GM18502 (cell line): ENCODE results near the gene REL.

Experiments
- ATAC-seq: cut with Tn5 transposase; IDR thresholded peaks from one replicate; pipeline ENCODE4 v1.9.1; 2021; ENCODE audit warnings: mild to moderate bottlenecking; ENCODE audit not compliant: unreplicated experiment, poor library complexity

Gene REL

DNA sequence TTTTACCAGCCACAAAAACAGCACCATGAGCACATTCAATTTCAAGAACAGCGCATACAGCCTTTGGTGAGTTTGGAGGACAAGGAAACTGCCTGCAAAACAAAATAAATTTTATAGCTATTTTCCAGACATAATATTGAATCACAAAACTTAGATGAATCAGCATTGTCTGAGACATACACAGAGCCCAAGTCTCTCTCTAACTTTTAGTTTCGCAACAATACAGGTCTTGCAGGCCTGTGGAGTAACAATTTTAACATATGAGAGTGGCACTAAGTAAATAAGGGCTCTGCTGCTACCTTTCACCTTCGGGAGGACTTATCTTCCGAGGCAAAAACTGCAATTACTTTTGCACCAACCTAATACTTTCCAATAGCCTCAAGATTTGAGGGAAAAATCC lies 80.1 kb downstream of the REL start:
- no peak for ATAC-seq

DNA sequence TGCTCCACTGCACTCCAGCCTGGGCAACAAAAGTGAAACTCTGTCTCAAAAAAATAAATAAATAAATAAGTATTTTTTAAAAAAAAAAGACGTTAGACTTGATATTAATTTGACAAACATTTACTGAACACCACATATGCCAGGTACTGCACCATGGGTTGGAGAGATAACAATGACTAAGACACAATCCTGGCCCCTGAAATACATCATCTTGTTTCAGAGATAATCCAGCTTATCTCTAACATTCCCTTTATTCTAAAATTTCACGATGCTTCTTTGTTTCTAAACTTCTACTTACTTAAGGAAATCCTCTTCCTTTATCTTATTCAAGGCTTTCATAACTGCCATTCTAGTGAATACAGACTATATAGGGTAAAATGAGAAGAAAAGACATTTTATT lies 81.2 kb downstream of the REL start:
- ATAC-seq, result no peak

DNA sequence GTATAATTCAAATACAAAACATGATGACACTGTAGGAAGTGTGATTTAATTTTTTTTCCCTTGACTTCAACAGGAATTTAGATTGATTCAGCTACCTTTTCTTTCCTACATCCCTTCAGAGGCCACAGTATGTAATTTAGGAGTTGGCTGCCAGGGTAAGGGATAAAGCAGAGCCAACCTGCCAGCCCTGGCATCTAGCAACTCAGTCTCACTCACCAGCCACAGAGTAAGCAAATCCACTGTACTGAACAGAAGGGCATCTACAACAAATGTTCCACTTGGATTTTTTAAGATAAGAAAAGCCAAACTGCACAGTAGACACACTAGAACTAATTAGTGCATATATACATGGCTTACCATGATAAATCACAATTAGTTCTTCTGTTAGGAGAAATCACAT lies 81.8 kb downstream of the REL start:
- no peak for ATAC-seq

DNA sequence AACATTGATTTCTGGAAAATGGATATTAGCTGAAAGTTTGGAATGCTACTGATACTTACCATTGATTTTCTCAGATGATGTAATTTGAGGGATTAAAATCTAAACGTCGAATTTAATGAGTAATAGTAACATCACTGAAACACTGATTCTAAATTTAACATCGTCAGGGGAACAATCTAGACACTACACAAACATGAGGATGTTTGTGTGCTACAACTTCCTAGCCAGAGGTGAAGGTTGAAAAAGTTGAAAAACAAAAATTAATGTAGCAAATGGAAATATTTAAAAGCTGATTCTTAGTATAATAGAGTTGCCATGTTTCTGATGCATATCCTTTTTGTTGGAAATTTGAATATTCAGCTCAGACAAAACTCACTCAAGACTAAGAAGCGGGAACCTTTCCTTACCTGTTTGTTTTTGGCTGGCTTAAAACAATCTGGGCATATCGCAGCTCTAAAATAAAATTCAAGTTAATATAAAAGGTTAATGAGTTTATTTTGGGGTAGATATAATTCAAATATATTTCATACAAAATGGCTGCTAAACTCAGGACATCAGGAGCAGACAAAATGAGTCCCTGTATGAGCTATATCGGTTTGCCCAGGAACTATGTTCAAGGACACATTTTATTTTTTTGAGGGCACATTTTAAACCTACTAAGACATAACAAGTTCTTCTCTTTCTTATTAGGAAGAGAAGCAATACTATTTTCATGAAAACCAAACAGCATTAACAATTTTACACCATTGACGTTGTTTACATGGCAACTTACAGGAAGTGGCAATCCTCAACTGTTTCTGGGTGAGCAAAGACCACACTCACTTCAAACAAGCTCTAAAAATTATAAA lies 83.5 kb downstream of the REL start:
- ATAC-seq, result no peak

DNA sequence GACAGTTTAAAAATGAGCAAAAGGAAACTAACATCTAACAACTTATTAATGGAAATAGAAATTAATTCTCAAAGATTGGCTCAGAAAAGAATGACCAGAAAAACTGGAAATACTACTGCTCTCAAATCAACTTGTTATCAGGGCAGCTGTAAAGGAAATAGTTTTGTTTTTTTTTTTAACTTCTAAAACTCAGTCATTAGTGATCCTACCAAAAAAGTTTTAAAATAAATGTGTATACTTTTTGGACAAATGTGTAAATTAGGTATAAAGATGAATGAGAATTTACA lies 84.1 kb downstream of the REL start:
- ATAC-seq, result no peak

DNA sequence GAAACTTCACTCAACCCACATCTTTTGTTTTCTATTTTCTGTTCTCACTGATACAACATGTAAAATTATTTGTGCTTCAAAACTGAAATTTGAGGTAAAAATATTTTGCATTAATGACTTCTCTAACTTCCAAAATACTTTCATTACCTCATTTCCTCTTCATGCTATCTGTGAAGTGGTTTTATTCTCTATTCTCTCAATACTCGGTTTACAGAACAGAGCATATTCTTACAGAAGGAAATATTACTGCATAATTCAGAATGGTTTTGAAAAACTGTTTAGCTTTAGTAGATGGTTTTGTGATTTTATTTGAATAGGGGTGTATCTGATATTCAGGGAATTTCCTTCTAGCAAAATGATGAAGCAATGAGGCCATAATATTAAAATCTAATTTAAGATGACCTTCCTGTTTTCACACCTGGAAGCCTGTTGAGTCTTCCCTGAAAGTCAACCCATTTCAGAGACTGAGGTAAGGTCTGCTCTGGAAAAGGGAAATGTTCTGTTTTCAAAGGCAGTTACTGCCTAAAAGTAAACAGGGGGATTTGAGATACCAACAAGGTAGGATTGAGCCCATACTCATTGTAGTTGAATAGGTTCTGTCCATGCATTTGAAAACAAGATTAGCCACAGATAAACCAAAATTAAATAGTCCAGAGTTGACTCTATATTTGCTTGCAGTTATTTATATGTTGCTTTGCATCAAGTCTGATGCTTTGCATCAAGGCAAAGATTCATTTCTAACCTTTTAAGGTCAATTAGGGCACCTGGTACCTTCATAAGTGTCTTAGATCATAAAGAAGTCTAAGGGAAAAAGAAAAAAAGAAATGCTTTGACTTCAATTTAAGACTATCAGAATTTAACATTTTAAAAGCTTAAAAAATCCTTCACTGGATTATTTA lies 85.4 kb downstream of the REL start:
- ATAC-seq, result peak; percentile 73

DNA sequence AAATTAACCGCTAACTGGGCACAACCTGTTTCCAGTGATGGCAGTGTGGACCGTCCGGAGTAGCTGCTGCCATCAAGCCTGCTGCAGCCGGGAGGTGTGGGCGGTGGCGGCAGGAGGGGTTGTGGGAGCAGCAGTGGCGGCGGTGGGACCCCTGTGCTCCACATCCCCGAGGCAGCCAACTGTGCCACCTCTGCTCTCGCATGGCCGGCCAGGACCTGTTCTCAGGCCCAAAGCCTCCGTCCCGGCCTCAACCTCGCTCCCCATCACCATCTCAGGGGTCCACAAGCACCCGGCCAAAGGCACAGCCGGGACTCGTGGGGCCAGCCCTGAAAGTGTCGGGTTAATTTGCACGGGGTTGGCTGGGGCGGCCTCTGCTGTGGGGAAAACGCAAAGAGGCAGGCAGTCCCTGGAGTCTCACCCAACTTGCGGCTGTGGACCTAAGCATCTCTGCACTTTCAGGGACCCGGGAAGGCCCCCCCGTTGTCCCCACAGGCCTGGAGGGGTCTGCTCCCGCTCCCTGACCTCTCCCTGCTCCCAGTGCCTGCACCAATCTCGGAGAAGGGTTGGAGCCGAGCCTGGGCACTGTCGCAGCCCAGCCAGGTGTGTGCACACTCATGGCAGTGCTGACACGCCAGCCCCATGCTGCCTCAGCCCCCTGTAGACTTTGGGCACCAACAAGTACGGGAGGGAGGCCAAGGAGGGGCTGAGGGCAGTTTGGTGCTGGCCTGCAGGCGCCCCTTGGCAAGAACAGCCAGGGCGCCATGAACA lies 91.7 kb downstream of the REL start:
- ATAC-seq, result no peak

DNA sequence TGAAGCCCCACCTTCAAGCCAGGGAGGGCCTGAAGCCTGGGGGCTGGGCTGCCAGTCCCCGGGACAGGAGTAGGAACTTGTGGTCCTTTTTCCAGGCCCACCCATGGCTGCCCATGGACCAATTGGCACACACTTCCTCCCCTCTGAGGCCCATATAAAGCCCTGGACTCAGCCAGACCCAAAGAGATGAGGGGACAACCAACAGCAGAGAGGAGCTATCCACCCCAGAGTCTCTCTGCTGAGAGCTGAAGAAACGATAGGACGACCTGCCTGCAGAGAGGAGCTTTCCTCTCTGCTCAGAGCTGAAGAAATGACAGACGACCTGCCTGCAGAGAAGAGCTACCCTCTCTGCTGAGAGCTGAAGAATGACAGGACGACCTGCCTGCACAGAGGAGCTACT lies 92.3 kb downstream of the REL start:
- ATAC-seq, result no peak

DNA sequence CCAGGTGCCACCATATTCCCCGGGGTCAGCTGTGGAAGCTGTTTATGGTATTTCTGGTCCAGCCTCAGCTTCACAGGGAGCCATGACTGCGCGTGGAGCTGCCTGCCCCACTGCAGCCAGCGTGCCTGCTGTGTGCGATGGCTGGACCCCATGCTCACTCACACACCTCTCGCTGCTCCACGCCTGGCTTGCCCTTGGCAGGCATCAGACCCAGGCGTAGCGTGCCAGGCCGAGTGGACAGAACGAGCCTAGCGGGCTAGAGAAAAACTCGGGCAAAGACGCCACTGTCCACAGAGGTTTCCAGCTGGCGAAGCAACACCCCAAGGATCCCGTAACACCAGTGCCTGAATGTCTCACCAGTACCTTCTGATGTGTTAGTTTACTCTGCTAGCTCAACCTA lies 93.3 kb downstream of the REL start:
- no peak for ATAC-seq
